Ovary (tissue), 3 donors: ENCODE measurements around the gene KIAA1755.

Experiments
- CTCF ChIP-seq, 3 donors: fragments of 450-650 bp in 2 of 3; fragments of 200-600 bp in 1 of 3; IDR thresholded peaks; one replicate each; pipeline versions ENCODE4 v1.5.1 to v1.8.0; 2016 to 2022; ENCODE audit warnings: antibody characterized with exemption in 3 of 3, mild to moderate bottlenecking in 1 of 3
- EP300 ChIP-seq: sonication (generic); formaldehyde crosslinking; IDR thresholded peaks from one replicate; pipeline ENCODE4 v1.6.1; 2017; ENCODE audit warnings: antibody characterized with exemption
- donor health status: DM: no; HTN: no; CAD: no.

GRCh38 chr20:38213607-38213940, 47.0 kb downstream of the KIAA1755 start:
- TF ChIP-seq EP300 (no peak), CTCF (IDR thresholded peaks at IDR 0.05) (no peak)
